Measurements from ENCODE around the gene RAB28.

Gene RAB28

DNA sequence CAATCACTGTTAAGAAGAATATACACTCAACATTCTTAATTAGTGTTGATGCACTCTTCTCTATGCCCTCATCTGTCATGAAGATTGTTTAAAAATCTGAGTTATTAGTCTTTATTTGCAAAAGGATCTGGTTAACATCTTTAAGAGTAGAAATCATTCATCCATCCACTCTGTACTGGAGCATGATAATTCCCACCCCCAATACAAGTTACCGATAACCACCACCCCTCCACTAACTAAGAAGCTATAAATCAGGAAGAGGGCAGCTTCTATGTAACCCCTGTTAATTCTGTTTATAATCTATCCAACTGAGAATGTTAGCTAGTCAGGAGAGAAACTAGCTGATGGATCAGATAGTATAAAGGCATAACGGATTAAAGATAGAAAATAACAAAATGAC is 34.5 kb downstream of the RAB28 start:
- DNase-seq (ENCODE audit: extremely low spot score): no peak
- ChIA-PET CTCF (interaction anchor here (1.9 kb wide), 1 partner anchor 10 kb away, joined by 5 read pairs; no protein-coding TSS in a partner anchor), POLR2A (no interaction called here)
- TF ChIP-seq CTCF (IDR thresholded peaks at IDR 0.05; ENCODE audit: control extremely low read depth, extremely low read depth, low read depth, missing control alignments): no peak

- no peak for TF ChIP-seq CTCF (IDR thresholded peaks at IDR 0.05; ENCODE audit: control extremely low read depth, extremely low read depth, low read depth, missing control alignments)
- no peak for DNase-seq (ENCODE audit: extremely low spot score)
- ChIA-PET CTCF (no interaction called here), POLR2A (no interaction called here)
These were observed 38.0 kb downstream of the RAB28 start for GRCh38 chr4:13445841-13446790.

GRCh38 chr4:13441506-13441905 is 42.6 kb downstream of the RAB28 start:
- POLR2A ChIA-PET: no interaction called here
- CTCF ChIA-PET: interaction anchor here (0.8 to 1.0 kb wide), 3 partner anchors 8 to 39 kb away, joined by 3 to 4 read pairs (median 3); no protein-coding TSS in a partner anchor
- TF ChIP-seq CTCF (IDR thresholded peaks at IDR 0.05; ENCODE audit: control extremely low read depth, extremely low read depth, low read depth, missing control alignments): no peak
- DNase-seq (ENCODE audit: extremely low spot score): no peak

DNA sequence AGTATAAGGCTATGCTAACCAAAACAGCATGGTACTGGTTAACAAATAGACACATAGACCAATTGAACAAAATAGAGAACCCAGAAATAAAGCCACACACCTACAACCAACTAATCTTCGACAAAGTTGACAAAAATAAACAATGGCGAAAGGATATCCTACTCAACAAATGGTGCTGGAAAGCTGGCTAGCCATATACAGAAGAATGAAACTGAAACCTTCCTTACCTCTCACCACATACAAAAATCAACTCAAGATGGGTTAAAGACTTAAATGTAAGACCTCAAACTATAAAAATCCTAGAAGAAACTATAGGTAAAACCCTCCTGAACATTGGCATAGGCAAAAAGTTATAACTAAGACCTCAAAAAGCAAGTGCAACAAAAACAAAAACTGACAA is 47.2 kb downstream of the RAB28 start:
- no peak for DNase-seq (ENCODE audit: extremely low spot score)
- ChIA-PET POLR2A (no interaction called here), CTCF (no interaction called here)
- TF ChIP-seq CTCF (IDR thresholded peaks at IDR 0.05; ENCODE audit: control extremely low read depth, extremely low read depth, low read depth, missing control alignments): no peak

GRCh38 chr4:13432453-13432852 is 51.7 kb downstream of the RAB28 start:
- ChIA-PET POLR2A (no interaction called here), CTCF (interaction anchor here (0.8 to 1.7 kb wide), 7 partner anchors 8 to 42 kb away, joined by 3 to 7 read pairs (median 4); no protein-coding TSS in a partner anchor)
- TF ChIP-seq CTCF (IDR thresholded peaks at IDR 0.05; ENCODE audit: control extremely low read depth, extremely low read depth, low read depth, missing control alignments): no peak
- DNase-seq (ENCODE audit: extremely low spot score): no peak

- ChIA-PET POLR2A (no interaction called here), CTCF (interaction anchor here (0.8 to 2.3 kb wide), 15 partner anchors 9 to 94 kb away, joined by 3 to 7 read pairs (median 4); no protein-coding TSS in a partner anchor)
- DNase-seq (ENCODE audit: extremely low spot score): no peak
- TF ChIP-seq CTCF (IDR thresholded peaks at IDR 0.05; ENCODE audit: control extremely low read depth, extremely low read depth, low read depth, missing control alignments): peak; percentile 12
These were observed 53.1 kb downstream of the RAB28 start for GRCh38 chr4:13430834-13431568.

All from GM10248 (cell line).